ENCODE measurements around the gene SLF1. TPM values are rescaled to one million over a fixed set of nuclear protein-coding genes. Genes with fewer than 3 reads are reported as not detected.

SLF1 gene
- total and polyA plus RNA-seq, 2 experiments from 2014 or later = 6.3 to 10.6 TPM

GRCh38 chr5:94691291-94691690 is 72.8 kb downstream of the SLF1 start:
- Histone ChIP-seq H3K9me3 (ENCODE audit: low read depth) (no peaks in the 10 kb centered on the region), H3K27me3 (no peaks in the 10 kb centered on the region), H3K4me3 (no peak overlapping the region), H3K4me1 (ENCODE audit: low read depth) (no peaks in the 10 kb centered on the region), H3K36me3 (peaks cover 4% of the 10 kb centered on the region), H3K27ac (no peak overlapping the region)
- no peak for TF ChIP-seq CTCF (IDR thresholded peaks at IDR 0.05; ENCODE audit: low read depth, low read length)
- no peak for DNase-seq (ENCODE audit: low read depth in 1 of 2, low spot score in 1 of 2)

- Histone ChIP-seq H3K9me3 (ENCODE audit: low read depth) (no peaks in the 10 kb centered on the region), H3K27ac (no peak overlapping the region), H3K4me3 (no peak overlapping the region), H3K4me1 (ENCODE audit: low read depth) (no peaks in the 10 kb centered on the region), H3K36me3 (peaks cover 4% of the 10 kb centered on the region), H3K27me3 (no peaks in the 10 kb centered on the region)
- peak in 1 of 2 donors; percentile 86 for DNase-seq (ENCODE audit: low read depth in 1 of 2, low spot score in 1 of 2)
- no peak for TF ChIP-seq CTCF (IDR thresholded peaks at IDR 0.05; ENCODE audit: low read depth, low read length)
Observed at GRCh38 chr5:94691949-94692348, 73.5 kb downstream of the SLF1 start.

DNA sequence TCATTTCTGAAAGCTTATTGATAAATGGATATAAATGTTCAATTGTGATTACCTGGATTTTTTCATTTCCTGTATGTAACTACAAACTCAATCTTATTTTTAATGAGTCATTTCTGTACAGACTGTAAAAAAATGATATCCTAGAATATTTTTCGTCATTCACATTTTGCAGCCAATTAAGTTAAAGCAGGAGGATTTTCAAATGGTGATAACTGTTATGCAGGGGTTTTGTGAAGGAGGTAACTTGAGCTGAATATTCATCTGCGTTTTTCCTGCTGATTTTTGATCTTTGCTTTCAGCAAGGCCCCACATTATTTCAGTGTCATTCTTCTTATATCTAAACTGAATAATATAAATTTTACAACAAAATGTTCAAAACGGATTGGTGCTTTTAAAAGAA is 74.1 kb downstream of the SLF1 start:
- no peak for DNase-seq (ENCODE audit: low read depth in 1 of 2, low spot score in 1 of 2)
- H3K27ac ChIP-seq = no peak overlapping the region
- no peaks in the 10 kb centered on the region for H3K4me1 ChIP-seq (ENCODE audit: low read depth)
- no peaks in the 10 kb centered on the region for H3K27me3 ChIP-seq
- peaks cover 4% of the 10 kb centered on the region for H3K36me3 ChIP-seq
- H3K4me3 ChIP-seq = no peak overlapping the region
- no peaks in the 10 kb centered on the region for H3K9me3 ChIP-seq (ENCODE audit: low read depth)
- no peak for TF ChIP-seq CTCF (IDR thresholded peaks at IDR 0.05; ENCODE audit: low read depth, low read length)

GRCh38 chr5:94693043-94693822 is 74.8 kb downstream of the SLF1 start:
- no peaks in the 10 kb centered on the region for H3K9me3 ChIP-seq (ENCODE audit: low read depth)
- peaks cover 3% of the 10 kb centered on the region for H3K36me3 ChIP-seq
- DNase-seq (ENCODE audit: low read depth in 1 of 2, low spot score in 1 of 2) = peak; percentile 52 to 80
- peak; percentile 43 for TF ChIP-seq CTCF (IDR thresholded peaks at IDR 0.05; ENCODE audit: low read depth, low read length)
- no peaks in the 10 kb centered on the region for H3K27me3 ChIP-seq
- no peaks in the 10 kb centered on the region for H3K4me1 ChIP-seq (ENCODE audit: low read depth)
- no peak overlapping the region for H3K27ac ChIP-seq
- no peak overlapping the region for H3K4me3 ChIP-seq

GRCh38 chr5:94693845-94694370 is 75.4 kb downstream of the SLF1 start:
- no peaks in the 10 kb centered on the region for H3K4me1 ChIP-seq (ENCODE audit: low read depth)
- no peak for DNase-seq (ENCODE audit: low read depth in 1 of 2, low spot score in 1 of 2)
- H3K36me3 ChIP-seq = no peaks in the 10 kb centered on the region
- H3K9me3 ChIP-seq (ENCODE audit: low read depth) = no peaks in the 10 kb centered on the region
- no peak for TF ChIP-seq CTCF (IDR thresholded peaks at IDR 0.05; ENCODE audit: low read depth, low read length)
- H3K27ac ChIP-seq = no peak overlapping the region
- no peaks in the 10 kb centered on the region for H3K27me3 ChIP-seq
- H3K4me3 ChIP-seq = no peak overlapping the region
